GM13976 (cell line): ENCODE measurements around the gene UBE3B.

Experiments used
- DNase-seq: peaks from one replicate; pipeline ENCODE4 v3.0.0; 2012; ENCODE audit warnings: low spot score
- in situ Hi-C: fragments of 300-500 bp; cut with MboI; formaldehyde crosslinking; loops from one replicate; pipeline ENCODE4 v1.12.0; 2022; ENCODE audit warnings: low sequenced_read_pairs, mixed read lengths, inconsistent platforms; ENCODE audit not compliant: unreplicated experiment
- TF ChIP-seq, protein P1 (sequence below): IDR thresholded peaks from 2 replicates; pipeline ENCODE4 v1.5.1; 2012; ENCODE audit warnings: borderline replicate concordance, mild to moderate bottlenecking; ENCODE audit not compliant: insufficient read depth; ENCODE audit errors: extremely low read depth, missing control alignments, control extremely low read depth

UBE3B gene

DNA sequence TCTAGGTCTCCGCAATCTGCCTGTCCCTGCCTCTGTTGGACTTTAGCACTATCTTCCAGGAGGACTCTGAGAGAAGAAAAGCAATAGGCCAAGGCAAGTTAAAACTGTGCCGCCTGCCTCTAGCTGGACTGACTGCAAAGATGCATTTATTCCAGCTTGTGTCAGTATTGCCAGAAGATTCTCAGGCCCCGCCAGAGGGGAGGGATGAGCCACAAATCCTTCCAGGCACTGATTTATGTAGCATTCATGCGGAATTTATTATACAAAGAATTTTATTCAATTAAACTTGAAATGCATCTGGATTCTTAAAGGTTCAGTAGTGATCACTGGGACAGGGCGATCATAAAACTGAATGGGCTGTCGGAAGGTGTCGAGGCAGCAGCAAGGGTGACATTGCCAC lies 76.0 kb downstream of the UBE3B start:
- in situ Hi-C loops, result no loop called here
- no peak for DNase-seq
- TF ChIP-seq, protein P1, sequence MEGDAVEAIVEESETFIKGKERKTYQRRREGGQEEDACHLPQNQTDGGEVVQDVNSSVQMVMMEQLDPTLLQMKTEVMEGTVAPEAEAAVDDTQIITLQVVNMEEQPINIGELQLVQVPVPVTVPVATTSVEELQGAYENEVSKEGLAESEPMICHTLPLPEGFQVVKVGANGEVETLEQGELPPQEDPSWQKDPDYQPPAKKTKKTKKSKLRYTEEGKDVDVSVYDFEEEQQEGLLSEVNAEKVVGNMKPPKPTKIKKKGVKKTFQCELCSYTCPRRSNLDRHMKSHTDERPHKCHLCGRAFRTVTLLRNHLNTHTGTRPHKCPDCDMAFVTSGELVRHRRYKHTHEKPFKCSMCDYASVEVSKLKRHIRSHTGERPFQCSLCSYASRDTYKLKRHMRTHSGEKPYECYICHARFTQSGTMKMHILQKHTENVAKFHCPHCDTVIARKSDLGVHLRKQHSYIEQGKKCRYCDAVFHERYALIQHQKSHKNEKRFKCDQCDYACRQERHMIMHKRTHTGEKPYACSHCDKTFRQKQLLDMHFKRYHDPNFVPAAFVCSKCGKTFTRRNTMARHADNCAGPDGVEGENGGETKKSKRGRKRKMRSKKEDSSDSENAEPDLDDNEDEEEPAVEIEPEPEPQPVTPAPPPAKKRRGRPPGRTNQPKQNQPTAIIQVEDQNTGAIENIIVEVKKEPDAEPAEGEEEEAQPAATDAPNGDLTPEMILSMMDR, result no peak

DNA sequence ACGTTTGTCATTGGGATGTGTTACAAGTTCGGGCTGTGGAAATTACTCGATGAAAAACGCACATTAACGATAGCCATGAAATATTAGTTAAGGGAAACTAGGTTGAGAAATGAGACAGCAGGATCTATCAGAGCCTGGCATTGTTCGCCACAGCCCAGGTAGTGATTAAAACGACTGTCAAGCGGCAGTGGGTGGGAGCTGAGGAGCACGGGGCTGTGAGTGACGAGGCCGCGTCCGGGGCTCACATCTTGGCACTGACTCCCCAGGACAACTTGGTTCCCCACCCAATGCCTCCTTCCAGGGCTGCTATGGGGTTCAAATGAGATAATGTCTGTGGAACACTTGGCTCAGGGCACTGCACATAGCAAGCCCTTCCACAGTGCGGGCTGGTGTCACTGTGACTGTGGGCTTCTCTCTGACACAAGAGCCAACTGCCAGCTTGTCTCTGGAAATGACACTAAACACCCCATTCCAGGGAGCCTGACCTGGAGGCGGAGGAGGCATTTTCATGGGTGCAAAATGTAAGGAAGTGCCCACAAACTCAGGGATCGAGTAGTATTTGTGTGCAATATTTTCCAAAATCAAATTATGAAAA lies 76.6 kb downstream of the UBE3B start:
- no peak for DNase-seq
- in situ Hi-C loops, result no loop called here
- TF ChIP-seq, protein P1, result no peak

DNA sequence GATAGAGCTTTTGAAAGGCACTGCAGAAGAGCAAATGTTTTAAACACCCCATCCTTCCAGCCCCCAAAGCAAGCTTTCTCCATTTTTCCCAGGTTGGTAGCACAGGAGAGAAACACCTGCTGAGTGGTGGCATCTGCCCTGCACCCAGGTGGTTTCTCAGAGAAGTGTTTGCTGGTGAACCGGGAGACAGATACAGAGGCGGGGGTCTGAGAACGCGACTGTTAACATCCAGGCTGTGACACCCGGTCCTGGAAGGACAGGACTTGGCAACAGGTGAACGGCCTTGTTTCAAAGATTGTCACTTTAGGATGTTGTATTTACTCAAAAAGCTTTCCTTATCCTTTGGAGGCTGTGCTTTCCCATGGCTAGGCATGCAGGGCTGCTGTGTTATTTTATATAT lies 77.3 kb downstream of the UBE3B start:
- in situ Hi-C loops, result no loop called here
- no peak for DNase-seq
- TF ChIP-seq, protein P1, result no peak

DNA sequence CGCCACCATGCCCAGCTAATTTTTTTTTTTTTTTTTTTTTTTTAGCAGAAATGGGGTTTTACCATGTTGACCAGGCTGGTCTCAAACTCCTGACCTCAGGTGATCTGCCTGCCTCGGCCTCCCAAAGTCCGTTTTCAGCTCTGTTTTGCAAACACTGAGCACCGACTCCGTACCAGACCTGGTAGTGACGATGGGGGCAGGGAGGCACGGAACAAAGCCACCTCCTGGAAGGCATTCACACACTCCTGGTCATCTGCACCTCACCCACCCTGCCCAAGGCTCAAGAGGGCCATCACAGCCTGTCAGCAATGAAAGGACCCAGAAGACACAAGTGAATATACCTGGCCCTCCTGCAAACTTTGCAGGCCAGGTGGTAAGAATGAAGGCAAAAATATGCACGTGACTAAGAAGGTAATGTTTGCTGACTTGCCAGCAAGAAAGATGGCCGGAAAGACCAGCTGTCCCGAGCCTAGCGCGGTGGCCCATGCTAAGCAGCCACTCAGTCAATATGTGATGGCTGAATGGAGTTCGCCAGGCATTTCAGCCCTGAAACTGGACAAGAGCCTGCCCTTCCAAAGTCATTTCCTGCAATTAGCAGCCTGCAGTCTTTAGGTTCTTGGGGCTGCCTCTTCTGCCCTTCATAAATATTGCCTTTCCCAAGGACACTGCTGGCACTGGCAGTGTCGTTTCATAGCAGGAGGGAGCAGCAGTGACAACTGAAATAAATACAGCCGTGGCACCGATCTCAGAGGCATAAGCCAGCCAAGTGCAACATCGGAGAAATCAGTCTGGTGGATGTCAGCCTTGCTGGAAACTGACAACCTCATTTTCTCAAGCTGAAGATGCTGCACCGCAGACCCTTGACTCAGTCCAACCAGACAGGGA lies 78.2 kb downstream of the UBE3B start:
- DNase-seq, result no peak
- in situ Hi-C loops, result no loop called here
- TF ChIP-seq, protein P1, result no peak

- DNase-seq, result no peak
- TF ChIP-seq, protein P1, result no peak
- in situ Hi-C loops, result no loop called here
These were observed 79.8 kb downstream of the UBE3B start for GRCh38 chr12:109557200-109557599.

GRCh38 chr12:109557805-109558204 lies 80.4 kb downstream of the UBE3B start:
- TF ChIP-seq, protein P1, result no peak
- in situ Hi-C loops, result no loop called here
- no peak for DNase-seq
